ENCODE measurements around the gene SLX4IP.

Gene SLX4IP

DNA sequence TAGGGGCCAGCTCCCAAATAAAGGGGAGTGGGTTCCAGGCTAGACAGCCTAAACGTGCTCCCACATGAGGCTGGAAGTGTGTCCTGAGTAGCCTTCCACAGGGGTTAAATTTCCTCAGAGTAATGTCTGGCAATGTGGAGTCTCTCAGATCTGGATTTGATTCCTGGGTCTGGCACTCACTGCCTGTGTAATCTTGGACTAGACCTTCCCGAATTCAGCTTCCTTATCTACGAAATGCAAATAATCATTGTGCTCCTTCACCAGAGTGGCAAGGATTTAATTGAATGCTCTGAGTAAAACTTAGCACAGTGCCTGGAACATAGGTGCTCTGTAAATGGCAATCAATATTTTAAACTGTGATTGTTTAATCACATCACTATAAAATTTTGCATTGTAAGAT lies 114.4 kb downstream of the SLX4IP start:
- no peaks in the 10 kb centered on the region for H3K27me3 ChIP-seq (ENCODE audit: insufficient read depth, poor library complexity, severe bottlenecking)
- peak overlapping the region; percentile 20; the same call in 1 of the 2 replicates for H3K27ac ChIP-seq (replicated peaks)
- no peak for TF ChIP-seq GABPA (IDR thresholded peaks at IDR 0.05; ENCODE audit: low read depth)
- TF ChIP-seq, protein P1, sequence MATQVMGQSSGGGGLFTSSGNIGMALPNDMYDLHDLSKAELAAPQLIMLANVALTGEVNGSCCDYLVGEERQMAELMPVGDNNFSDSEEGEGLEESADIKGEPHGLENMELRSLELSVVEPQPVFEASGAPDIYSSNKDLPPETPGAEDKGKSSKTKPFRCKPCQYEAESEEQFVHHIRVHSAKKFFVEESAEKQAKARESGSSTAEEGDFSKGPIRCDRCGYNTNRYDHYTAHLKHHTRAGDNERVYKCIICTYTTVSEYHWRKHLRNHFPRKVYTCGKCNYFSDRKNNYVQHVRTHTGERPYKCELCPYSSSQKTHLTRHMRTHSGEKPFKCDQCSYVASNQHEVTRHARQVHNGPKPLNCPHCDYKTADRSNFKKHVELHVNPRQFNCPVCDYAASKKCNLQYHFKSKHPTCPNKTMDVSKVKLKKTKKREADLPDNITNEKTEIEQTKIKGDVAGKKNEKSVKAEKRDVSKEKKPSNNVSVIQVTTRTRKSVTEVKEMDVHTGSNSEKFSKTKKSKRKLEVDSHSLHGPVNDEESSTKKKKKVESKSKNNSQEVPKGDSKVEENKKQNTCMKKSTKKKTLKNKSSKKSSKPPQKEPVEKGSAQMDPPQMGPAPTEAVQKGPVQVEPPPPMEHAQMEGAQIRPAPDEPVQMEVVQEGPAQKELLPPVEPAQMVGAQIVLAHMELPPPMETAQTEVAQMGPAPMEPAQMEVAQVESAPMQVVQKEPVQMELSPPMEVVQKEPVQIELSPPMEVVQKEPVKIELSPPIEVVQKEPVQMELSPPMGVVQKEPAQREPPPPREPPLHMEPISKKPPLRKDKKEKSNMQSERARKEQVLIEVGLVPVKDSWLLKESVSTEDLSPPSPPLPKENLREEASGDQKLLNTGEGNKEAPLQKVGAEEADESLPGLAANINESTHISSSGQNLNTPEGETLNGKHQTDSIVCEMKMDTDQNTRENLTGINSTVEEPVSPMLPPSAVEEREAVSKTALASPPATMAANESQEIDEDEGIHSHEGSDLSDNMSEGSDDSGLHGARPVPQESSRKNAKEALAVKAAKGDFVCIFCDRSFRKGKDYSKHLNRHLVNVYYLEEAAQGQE (IDR thresholded peaks at IDR 0.05; ENCODE audit: insufficient replicate concordance, low read depth): no peak
- TF ChIP-seq SPI1 (IDR thresholded peaks at IDR 0.05; ENCODE audit: borderline replicate concordance, low read depth): no peak
- no peak for TF ChIP-seq POLR2AphosphoS5 (IDR thresholded peaks at IDR 0.05; ENCODE audit: low read depth)
- TF ChIP-seq, protein P2, sequence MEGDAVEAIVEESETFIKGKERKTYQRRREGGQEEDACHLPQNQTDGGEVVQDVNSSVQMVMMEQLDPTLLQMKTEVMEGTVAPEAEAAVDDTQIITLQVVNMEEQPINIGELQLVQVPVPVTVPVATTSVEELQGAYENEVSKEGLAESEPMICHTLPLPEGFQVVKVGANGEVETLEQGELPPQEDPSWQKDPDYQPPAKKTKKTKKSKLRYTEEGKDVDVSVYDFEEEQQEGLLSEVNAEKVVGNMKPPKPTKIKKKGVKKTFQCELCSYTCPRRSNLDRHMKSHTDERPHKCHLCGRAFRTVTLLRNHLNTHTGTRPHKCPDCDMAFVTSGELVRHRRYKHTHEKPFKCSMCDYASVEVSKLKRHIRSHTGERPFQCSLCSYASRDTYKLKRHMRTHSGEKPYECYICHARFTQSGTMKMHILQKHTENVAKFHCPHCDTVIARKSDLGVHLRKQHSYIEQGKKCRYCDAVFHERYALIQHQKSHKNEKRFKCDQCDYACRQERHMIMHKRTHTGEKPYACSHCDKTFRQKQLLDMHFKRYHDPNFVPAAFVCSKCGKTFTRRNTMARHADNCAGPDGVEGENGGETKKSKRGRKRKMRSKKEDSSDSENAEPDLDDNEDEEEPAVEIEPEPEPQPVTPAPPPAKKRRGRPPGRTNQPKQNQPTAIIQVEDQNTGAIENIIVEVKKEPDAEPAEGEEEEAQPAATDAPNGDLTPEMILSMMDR (IDR thresholded peaks at IDR 0.05; ENCODE audit: insufficient read depth, low read length): no peak
- H3K4me3 ChIP-seq (replicated peaks; ENCODE audit: insufficient read depth, low read length): no peak overlapping the region
- DNase-seq (ENCODE audit: low read depth in 1 of 2, low spot score in 1 of 2): no peak

DNA sequence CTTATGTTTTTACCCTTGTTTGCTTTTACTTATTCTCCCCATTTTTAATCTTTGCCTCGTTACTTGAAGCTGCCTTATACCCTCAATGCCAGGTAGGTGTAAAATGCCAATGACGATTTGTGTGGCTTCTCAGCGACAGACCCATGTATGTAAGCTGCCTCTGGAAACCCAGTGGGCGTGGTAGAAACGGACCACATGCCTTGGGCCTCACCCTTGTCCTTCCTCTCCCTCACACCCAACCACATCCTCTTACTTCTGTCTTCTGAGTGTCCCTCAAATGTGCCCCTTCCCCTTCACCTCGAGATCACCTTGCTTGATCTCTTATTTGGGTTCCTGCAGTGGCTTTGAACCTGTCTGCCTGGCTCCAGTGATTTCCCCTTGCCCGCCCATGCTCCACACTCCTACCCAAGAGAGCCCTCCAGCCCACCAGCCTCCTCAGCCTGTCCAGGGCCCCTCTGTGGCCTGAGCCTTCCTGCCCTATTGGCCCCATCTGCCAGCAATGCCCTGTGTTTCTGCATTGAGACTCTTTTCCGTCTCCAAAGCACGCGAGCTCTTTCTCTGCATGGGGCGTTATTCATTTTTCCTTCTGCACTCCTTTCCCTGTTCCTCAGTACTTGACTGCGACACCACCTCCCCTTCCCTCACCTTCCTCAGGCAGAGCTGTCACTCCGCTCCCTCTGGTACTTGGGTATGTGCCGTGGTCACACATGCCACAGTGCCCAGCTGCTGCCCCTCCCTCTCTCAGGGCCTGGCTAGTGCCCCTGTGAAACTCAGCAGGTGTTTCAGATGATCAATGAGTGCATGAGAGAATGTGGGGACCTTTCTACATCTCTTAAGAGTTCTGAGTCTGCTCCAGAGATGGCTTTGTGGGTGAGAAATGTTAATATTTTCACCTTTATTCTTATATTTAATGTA lies 115.4 kb downstream of the SLX4IP start:
- Histone ChIP-seq H3K27me3 (ENCODE audit: insufficient read depth, poor library complexity, severe bottlenecking) (no peaks in the 10 kb centered on the region), H3K4me3 (replicated peaks; ENCODE audit: insufficient read depth, low read length) (no peak overlapping the region), H3K27ac (replicated peaks) (peak overlapping the region; percentile 42)
- TF ChIP-seq POLR2AphosphoS5 (IDR thresholded peaks at IDR 0.05; ENCODE audit: low read depth) (no peak), GABPA (IDR thresholded peaks at IDR 0.05; ENCODE audit: low read depth) (peak; percentile 68), SPI1 (IDR thresholded peaks at IDR 0.05; ENCODE audit: borderline replicate concordance, low read depth) (peak; percentile 30; the same call in 1 of the 2 replicates)
- TF ChIP-seq, protein P1 (IDR thresholded peaks at IDR 0.05; ENCODE audit: insufficient replicate concordance, low read depth): no peak
- TF ChIP-seq, protein P2 (IDR thresholded peaks at IDR 0.05; ENCODE audit: insufficient read depth, low read length): no peak
- DNase-seq (ENCODE audit: low read depth in 1 of 2, low spot score in 1 of 2): peak in 1 of 2 experiments; percentile 81

DNA sequence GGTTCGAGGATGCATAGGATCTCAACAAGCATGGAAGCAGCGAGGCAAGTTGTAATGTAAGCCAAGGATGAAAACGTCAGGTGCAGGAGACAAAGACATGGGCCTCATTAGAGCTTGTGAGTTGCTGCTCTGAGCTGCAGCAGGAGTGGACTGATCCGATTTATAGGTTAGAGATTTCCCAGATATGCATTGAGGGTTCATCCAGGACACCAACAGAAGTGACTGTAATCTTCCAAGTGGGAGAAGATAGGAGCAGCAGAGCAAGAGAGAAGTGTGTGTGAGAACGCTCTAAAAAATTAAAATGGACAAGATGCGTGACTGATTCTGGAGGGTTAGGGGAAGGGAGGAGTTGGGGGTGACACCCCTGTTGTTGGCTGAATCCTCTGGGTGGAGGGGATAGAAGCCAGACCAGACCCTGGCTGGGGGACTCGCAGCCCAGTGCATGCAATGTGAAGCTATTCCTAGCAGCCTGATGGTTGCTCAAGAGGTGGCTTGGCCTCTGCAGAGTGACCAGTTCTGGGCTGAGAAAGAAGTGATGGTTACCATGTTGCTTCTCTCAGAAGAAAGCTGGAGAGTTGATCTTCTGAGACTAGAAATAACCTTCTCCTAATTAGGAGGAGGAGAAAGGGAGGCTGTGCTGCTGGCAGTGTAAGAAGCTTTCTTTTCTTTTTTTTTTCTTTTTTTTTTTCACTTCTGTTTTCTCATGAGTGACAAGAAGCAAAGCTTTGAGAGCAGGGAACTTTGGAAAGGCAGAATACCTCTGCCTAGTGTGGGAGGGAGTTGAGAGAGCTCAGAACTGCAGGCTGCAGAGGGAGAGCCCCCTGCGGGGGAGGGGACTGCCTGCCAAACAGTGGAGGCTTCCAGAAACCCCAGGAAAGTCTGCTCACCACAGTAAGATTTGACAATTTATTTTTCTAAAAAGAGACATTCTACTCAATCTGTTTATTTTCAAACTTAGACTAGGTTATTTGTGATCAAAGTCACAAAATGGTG lies 116.9 kb downstream of the SLX4IP start:
- DNase-seq (ENCODE audit: low read depth in 1 of 2, low spot score in 1 of 2): peak in 1 of 2 experiments; percentile 38

More for the DNA sequence above, 116.9 kb downstream of the SLX4IP start:
- Histone ChIP-seq H3K27me3 (ENCODE audit: insufficient read depth, poor library complexity, severe bottlenecking) (no peaks in the 10 kb centered on the region), H3K4me3 (replicated peaks; ENCODE audit: insufficient read depth, low read length) (no peak overlapping the region), H3K27ac (replicated peaks) (peak overlapping the region; percentile 52)
- TF ChIP-seq GABPA (IDR thresholded peaks at IDR 0.05; ENCODE audit: low read depth) (no peak), SPI1 (IDR thresholded peaks at IDR 0.05; ENCODE audit: borderline replicate concordance, low read depth) (peak; percentile 48; the same call in 1 of the 2 replicates), POLR2AphosphoS5 (IDR thresholded peaks at IDR 0.05; ENCODE audit: low read depth) (no peak)
- TF ChIP-seq, protein P2 (IDR thresholded peaks at IDR 0.05; ENCODE audit: insufficient read depth, low read length): no peak
- TF ChIP-seq, protein P1 (IDR thresholded peaks at IDR 0.05; ENCODE audit: insufficient replicate concordance, low read depth): no peak
